ENCODE measurements around the gene OSBP2.
"Not testable (repeated sequence)": the region's sequence is repeated elsewhere in the genome, so short reads cannot be mapped to it uniquely, and the experiment has no call there.

Gene OSBP2

GRCh38 chr22:30680991-30681770 lies 13.5 kb upstream of the OSBP2 start:
- FAIRE-seq: no peak

- FAIRE-seq: no peak
These were observed 12.8 kb upstream of the OSBP2 start for GRCh38 chr22:30681831-30682230.

- no peak for FAIRE-seq
These were observed 9.5 kb upstream of the OSBP2 start for GRCh38 chr22:30685178-30685577.

GRCh38 chr22:30687358-30687757 lies 7.3 kb upstream of the OSBP2 start:
- no peak for FAIRE-seq

- no peak for FAIRE-seq
These were observed 5.1 kb upstream of the OSBP2 start for GRCh38 chr22:30689622-30690021.

GRCh38 chr22:30691204-30691603 lies 3.5 kb upstream of the OSBP2 start:
- FAIRE-seq: no peak

- FAIRE-seq: no peak
These were observed 469 bp upstream of the OSBP2 start for GRCh38 chr22:30694171-30694639.

GRCh38 chr22:30695351-30695851 lies 727 bp downstream of the OSBP2 start:
- no peak for FAIRE-seq

- no peak for FAIRE-seq
These were observed 1.4 kb downstream of the OSBP2 start for GRCh38 chr22:30695871-30696655.

GRCh38 chr22:30697975-30698374 lies 3.3 kb downstream of the OSBP2 start:
- no peak for FAIRE-seq

GRCh38 chr22:30701872-30702271 lies 7.2 kb downstream of the OSBP2 start:
- no peak for FAIRE-seq

GRCh38 chr22:30702856-30703255 lies 8.2 kb downstream of the OSBP2 start:
- FAIRE-seq: no peak

GRCh38 chr22:30704978-30705377 lies 10.3 kb downstream of the OSBP2 start:
- FAIRE-seq: no peak

- no peak for FAIRE-seq
These were observed 11.3 kb downstream of the OSBP2 start for GRCh38 chr22:30705710-30706651.

GRCh38 chr22:30709980-30710379 lies 15.3 kb downstream of the OSBP2 start:
- FAIRE-seq: not testable (repeated sequence)

- FAIRE-seq: no peak
These were observed 17.4 kb downstream of the OSBP2 start for GRCh38 chr22:30712094-30712493.

- FAIRE-seq: no peak
These were observed 19.4 kb downstream of the OSBP2 start for GRCh38 chr22:30714062-30714461.

- no peak for FAIRE-seq
These were observed 22.8 kb downstream of the OSBP2 start for GRCh38 chr22:30717331-30717921.

- FAIRE-seq: no peak
These were observed 23.3 kb downstream of the OSBP2 start for GRCh38 chr22:30717952-30718351.

GRCh38 chr22:30718491-30718890 lies 23.8 kb downstream of the OSBP2 start:
- no peak for FAIRE-seq

- FAIRE-seq: no peak
These were observed 24.3 kb downstream of the OSBP2 start for GRCh38 chr22:30718938-30719337.

- FAIRE-seq: no peak
These were observed 25.7 kb downstream of the OSBP2 start for GRCh38 chr22:30720263-30720837.
